Gastroesophageal sphincter (tissue), 4 donors: ENCODE data around the gene TRIM65. TPM values are rescaled to one million over a fixed set of nuclear protein-coding genes. Genes with fewer than 3 reads are reported as not detected.

Experiments used
- ATAC-seq: fragments of 150-250 bp; one replicate; pipeline ENCODE4 v1.9.1; 2016; ENCODE audit warnings: mild to moderate bottlenecking, moderate library complexity
- H3K27ac ChIP-seq, 4 donors: fragments of 200-600 bp; sonication (generic) in 3 of 4; 1 replicate in 3 of 4; 2 replicates in 1 of 4; pipeline ENCODE4 v1.5.1; 2016 to 2019
- H3K27me3 ChIP-seq: fragments of 200-600 bp; sonication (generic); one replicate; pipeline ENCODE4 v1.5.1; 2019
- H3K36me3 ChIP-seq, 2 donors: fragments of 200-600 bp; sonication (generic); one replicate each; pipeline ENCODE4 v1.5.1; 2019; ENCODE audit warnings: control low read depth in 1 of 2
- H3K4me1 ChIP-seq, 3 donors: fragments of 200-600 bp; sonication (generic); 1 replicate in 2 of 3; 2 replicates in 1 of 3; pipeline ENCODE4 v1.5.1; 2016 to 2019; ENCODE audit warnings: control low read depth in 2 of 3
- H3K4me3 ChIP-seq, 2 donors: fragments of 200-600 bp; sonication (generic); one replicate each; pipeline ENCODE4 v1.5.1; 2019; ENCODE audit warnings: mild to moderate bottlenecking in 1 of 2, moderate library complexity in 1 of 2
- H3K9me3 ChIP-seq, 3 donors: fragments of 200-600 bp; sonication (generic); one replicate each; pipeline ENCODE4 v1.5.1; 2017 to 2019; ENCODE audit warnings: control low read depth in 2 of 3
- CTCF ChIP-seq, 4 experiments: fragments of 200-600 bp in 2 of 4; fragments of 450-650 bp in 2 of 4; sonication (generic) in 1 of 4; IDR thresholded peaks; one replicate each; pipeline ENCODE4 v1.5.1; 2017 to 2019; ENCODE audit warnings: antibody characterized with exemption in 4 of 4, mild to moderate bottlenecking in 2 of 4, moderate library complexity in 2 of 4
- EP300 ChIP-seq: sonication (generic); formaldehyde crosslinking; IDR thresholded peaks from one replicate; pipeline ENCODE4 v1.6.1; 2017; ENCODE audit warnings: antibody characterized with exemption, mild to moderate bottlenecking
- POLR2A ChIP-seq, 2 donors: fragments of 450-650 bp; IDR thresholded peaks; one replicate each; pipeline ENCODE4 v1.6.1; 2017; ENCODE audit warnings: antibody characterized with exemption in 2 of 2, mild to moderate bottlenecking in 2 of 2, moderate library complexity in 1 of 2
- POLR2AphosphoS5 ChIP-seq: sonication (generic); formaldehyde crosslinking; IDR thresholded peaks from one replicate; pipeline ENCODE4 v1.6.1; 2017; ENCODE audit warnings: antibody characterized with exemption
- WGBS, 2 donors: methylation state at CpG; one replicate each; pipeline ENCODE4 v1.1.5; 2018; ENCODE audit warnings: low coverage in 1 of 2; 5-methylcytosine and 5-hydroxymethylcytosine counted together
- total RNA-seq, 4 donors: library from RNA; depleted of rRNA; stranded (reverse); fragments of >200 nt; gene quantifications; one replicate each; pipeline ENCODE4 v1.1.0, GENCODE V29; 2016

Gene TRIM65
- total RNA-seq, 4 donors from 2014 or later, result 18.7 to 34.4 (median 31.2) TPM

- Histone ChIP-seq H3K4me1 (no peaks in the 10 kb centered on the region), H3K9me3 (no peaks in the 10 kb centered on the region), H3K4me3 (no peak overlapping the region), H3K27me3 (no peaks in the 10 kb centered on the region), H3K36me3 (peaks cover 0 to 56% of the 10 kb centered on the region in 2 donors), H3K27ac (no peak overlapping the region)
- TF ChIP-seq POLR2A (IDR thresholded peaks at IDR 0.05) (no peak), POLR2AphosphoS5 (no peak), CTCF (IDR thresholded peaks at IDR 0.05) (no peak), EP300 (no peak)
- no peak for ATAC-seq
- 100% methylated on average over 1 of the region's 32 CpGs; no CpG with 5 or more reads in 1 of the 2 donors for whole genome bisulfite sequencing, 2 donors
Measured at GRCh38 chr17:75913537-75914210, 16.9 kb upstream of the TRIM65 start.

- ATAC-seq, result no peak
- Histone ChIP-seq H3K27me3 (no peaks in the 10 kb centered on the region), H3K4me3 (no peak overlapping the region), H3K9me3 (no peaks in the 10 kb centered on the region), H3K4me1 (peaks cover 0 to 2% (median 0%) of the 10 kb centered on the region in 3 donors), H3K27ac (no peak overlapping the region), H3K36me3 (peaks cover 0 to 36% of the 10 kb centered on the region in 2 donors)
- WGBS, 2 donors, result 100% methylated on average over 1 of the region's 6 CpGs; no CpG with 5 or more reads in 1 of the 2 donors
- TF ChIP-seq POLR2A (IDR thresholded peaks at IDR 0.05) (no peak), EP300 (no peak), CTCF (IDR thresholded peaks at IDR 0.05) (no peak), POLR2AphosphoS5 (no peak)
Measured at GRCh38 chr17:75910699-75911098, 13.9 kb upstream of the TRIM65 start.

- Histone ChIP-seq H3K36me3 (peaks cover 0 to 31% of the 10 kb centered on the region in 2 donors), H3K27ac (no peak overlapping the region), H3K4me1 (peaks cover 0 to 9% (median 0%) of the 10 kb centered on the region in 3 donors), H3K9me3 (no peaks in the 10 kb centered on the region), H3K4me3 (no peak overlapping the region), H3K27me3 (no peaks in the 10 kb centered on the region)
- no peak for ATAC-seq
- no peak for TF ChIP-seq POLR2AphosphoS5
- TF ChIP-seq EP300, result no peak
- TF ChIP-seq POLR2A (IDR thresholded peaks at IDR 0.05), result no peak
- 60 to 83% methylated on average over 1 to 4 of the region's 11 CpGs for WGBS, 2 donors
Measured at GRCh38 chr17:75909812-75910274, 13.1 kb upstream of the TRIM65 start.

GRCh38 chr17:75909051-75909811 is 12.5 kb upstream of the TRIM65 start:
- TF ChIP-seq POLR2A (IDR thresholded peaks at IDR 0.05) (no peak), CTCF (IDR thresholded peaks at IDR 0.05) (no peak)
- WGBS, 2 donors, result 90 to 100% methylated on average over 1 to 3 of the region's 14 CpGs
- H3K4me1 ChIP-seq, result peaks cover 0 to 11% (median under 1%) of the 10 kb centered on the region in 3 donors

GRCh38 chr17:75908201-75908600 is 11.4 kb upstream of the TRIM65 start:
- Histone ChIP-seq H3K27ac (no peak overlapping the region), H3K36me3 (peaks cover 0 to 14% of the 10 kb centered on the region in 2 donors), H3K4me1 (peaks cover 0 to 22% (median 8%) of the 10 kb centered on the region in 3 donors), H3K4me3 (no peak overlapping the region), H3K27me3 (no peaks in the 10 kb centered on the region), H3K9me3 (no peaks in the 10 kb centered on the region)
- WGBS, 2 donors, result 69 to 95% methylated on average over 3 to 6 of the region's 6 CpGs
- no peak for TF ChIP-seq CTCF (IDR thresholded peaks at IDR 0.05)
- TF ChIP-seq EP300, result no peak
- no peak for TF ChIP-seq POLR2AphosphoS5
- no peak for TF ChIP-seq POLR2A (IDR thresholded peaks at IDR 0.05)
- no peak for ATAC-seq

More at GRCh38 chr17:75909051-75909811, 12.5 kb upstream of the TRIM65 start:
- Histone ChIP-seq H3K9me3 (no peaks in the 10 kb centered on the region), H3K4me3 (no peak overlapping the region), H3K27me3 (no peaks in the 10 kb centered on the region), H3K27ac (no peak overlapping the region), H3K36me3 (peaks cover 0 to 25% of the 10 kb centered on the region in 2 donors)
- ATAC-seq, result no peak
